IMR-90 (cell line): ENCODE data around the gene SLC38A6. TPM values are rescaled to one million over a fixed set of nuclear protein-coding genes. Genes with fewer than 3 reads are reported as not detected.

Experiments used
- ATAC-seq: fragments of 200-7000 bp; cut with Tn5 transposase; 2 replicates; pipeline ENCODE4 v1.9.1; 2020; ENCODE audit warnings: low read depth, mild to moderate bottlenecking, moderate library complexity
- BruUV-seq: library from RNA; stranded (reverse); fragments of 400-500 nt; replicated peaks from 2 replicates; lab custom pipeline; 2021; lab: Mats Ljungman, UMichigan
- CTCF ChIA-PET: fragments of 300-600 bp; formaldehyde crosslinking; extraction: SDS; loops from one replicate; lab custom pipeline; 2021; ENCODE audit warnings: antibody characterized with exemption; lab: Yijun Ruan, JAX
- POLR2A ChIA-PET: fragments of 300-600 bp; sonication (Branson Sonifier 250); formaldehyde crosslinking; loops from one replicate; lab custom pipeline; 2022; ENCODE audit warnings: antibody characterized with exemption; ENCODE audit not compliant: unreplicated experiment; lab: Charles Lee
- DNase-seq: peaks from one replicate; pipeline ENCODE4 v3.0.0; 2013
- H2AFZ ChIP-seq: replicated peaks from 2 replicates; pipeline ENCODE3; 2013; ENCODE audit warnings: low read length, mild to moderate bottlenecking; ENCODE audit not compliant: poor library complexity
- H2AK5ac ChIP-seq: 2 replicates; pipeline ENCODE4 v1.6.1; 2013; ENCODE audit warnings: low read depth, low read length, inconsistent platforms
- H2AK9ac ChIP-seq: replicated peaks from 2 replicates; pipeline ENCODE3; 2013; ENCODE audit warnings: mild to moderate bottlenecking, low read depth, low read length, moderate library complexity; ENCODE audit not compliant: poor library complexity
- H2BK120ac ChIP-seq: 2 replicates; pipeline ENCODE4 v1.6.1; 2013; ENCODE audit warnings: low read depth, low read length, inconsistent platforms
- H2BK15ac ChIP-seq: 3 replicates; pipeline ENCODE4 v1.6.1; 2013; ENCODE audit warnings: low read depth, low read length, inconsistent platforms
- H2BK20ac ChIP-seq: 2 replicates; pipeline ENCODE4 v1.6.1; 2013; ENCODE audit warnings: low read depth, mild to moderate bottlenecking, inconsistent platforms, low read length, moderate library complexity
- H2BK5ac ChIP-seq: 2 replicates; pipeline ENCODE4 v1.6.1; 2013; ENCODE audit warnings: mild to moderate bottlenecking, low read depth, low read length, inconsistent platforms; ENCODE audit not compliant: poor library complexity, severe bottlenecking
- H3K14ac ChIP-seq: replicated peaks from 2 replicates; pipeline ENCODE4 v1.6.1; 2013; ENCODE audit warnings: low read depth, low read length, inconsistent platforms
- H3K18ac ChIP-seq: 2 replicates; pipeline ENCODE4 v1.6.1; 2013; ENCODE audit warnings: low read depth, low read length, control low read depth
- H3K23ac ChIP-seq: 2 replicates; pipeline ENCODE4 v1.6.1; 2013; ENCODE audit warnings: low read depth, low read length, inconsistent platforms
- H3K27ac ChIP-seq: 2 replicates; pipeline ENCODE4 v1.5.1; 2013; ENCODE audit warnings: mild to moderate bottlenecking, control low read depth, low read length; ENCODE audit not compliant: insufficient read depth
- H3K27me3 ChIP-seq: 2 replicates; pipeline ENCODE4 v1.6.1; 2013; ENCODE audit warnings: low read length; ENCODE audit not compliant: control insufficient read depth, insufficient read depth
- H3K36me3 ChIP-seq: 2 replicates; pipeline ENCODE4 v1.6.1; 2013; ENCODE audit warnings: low read length, mixed read lengths; ENCODE audit not compliant: control insufficient read depth, insufficient read depth
- H3K4ac ChIP-seq: 2 replicates; pipeline ENCODE4 v1.6.1; 2013; ENCODE audit warnings: low read depth, low read length, inconsistent platforms
- H3K4me1 ChIP-seq: 2 replicates; pipeline ENCODE4 v1.6.1; 2013; ENCODE audit warnings: low read length, mixed read lengths; ENCODE audit not compliant: control insufficient read depth, insufficient read depth
- H3K4me2 ChIP-seq: 2 replicates; pipeline ENCODE4 v1.6.1; 2013; ENCODE audit warnings: low read depth, mild to moderate bottlenecking, control low read depth, low read length, moderate library complexity
- H3K4me3 ChIP-seq: 2 replicates; pipeline ENCODE4 v1.5.1; 2013; ENCODE audit warnings: low read depth, mild to moderate bottlenecking, control low read depth, low read length, moderate library complexity; ENCODE audit not compliant: insufficient read depth
- H3K56ac ChIP-seq: 2 replicates; pipeline ENCODE4 v1.6.1; 2013; ENCODE audit warnings: low read length, inconsistent platforms; ENCODE audit not compliant: insufficient read depth; ENCODE audit errors: extremely low read depth
- H3K79me1 ChIP-seq, 2 experiments: 2 replicates each; pipeline ENCODE4 v1.6.1; 2013; ENCODE audit warnings: low read length in 2 of 2, inconsistent platforms in 1 of 2, low read depth in 1 of 2
- H3K9ac ChIP-seq: 2 replicates; pipeline ENCODE4 v1.6.1; 2013; ENCODE audit warnings: low read depth, low read length, control low read depth
- H3K9me1 ChIP-seq: 2 replicates; pipeline ENCODE4 v1.6.1; 2013; ENCODE audit warnings: low read length, inconsistent platforms; ENCODE audit not compliant: insufficient read depth
- H3K9me3 ChIP-seq: 2 replicates; pipeline ENCODE4 v1.6.1; 2013; ENCODE audit warnings: low read length; ENCODE audit not compliant: control insufficient read depth, insufficient read depth
- H4K20me1 ChIP-seq: 2 replicates; pipeline ENCODE4 v1.6.1; 2013; ENCODE audit warnings: low read length, inconsistent platforms; ENCODE audit not compliant: insufficient read depth
- H4K5ac ChIP-seq: 2 replicates; pipeline ENCODE4 v1.6.1; 2013; ENCODE audit warnings: mild to moderate bottlenecking, low read depth, low read length, control low read depth
- H4K8ac ChIP-seq, 2 experiments: 2 replicates each; pipeline ENCODE4 v1.6.1; 2013; ENCODE audit warnings: low read depth in 2 of 2, low read length in 2 of 2, control low read depth in 1 of 2, inconsistent platforms in 1 of 2
- H4K91ac ChIP-seq: 2 replicates; pipeline ENCODE4 v1.6.1; 2013; ENCODE audit warnings: low read depth, low read length, inconsistent platforms; ENCODE audit not compliant: insufficient read depth
- BHLHE40 ChIP-seq: fragments of 150-350 bp; IDR thresholded peaks from 2 replicates; pipeline ENCODE4 v1.6.1; 2016; ENCODE audit warnings: mild to moderate bottlenecking, low read depth, low read length
- CEBPB ChIP-seq: IDR thresholded peaks from 2 replicates; pipeline ENCODE4 v1.6.1; 2012; ENCODE audit warnings: low read depth, low read length, improper control_type of control experiment
- CHD1 ChIP-seq: IDR thresholded peaks from 2 replicates; pipeline ENCODE4 v1.6.1; 2012; ENCODE audit warnings: low read depth, low read length, improper control_type of control experiment
- ELK1 ChIP-seq: fragments of 150-350 bp; IDR thresholded peaks from 2 replicates; pipeline ENCODE4 v1.6.1; 2016; ENCODE audit warnings: low read depth, mild to moderate bottlenecking, low read length, moderate library complexity, borderline replicate concordance
- MAFK ChIP-seq: IDR thresholded peaks from 2 replicates; pipeline ENCODE4 v1.6.1; 2012; ENCODE audit warnings: low read depth, low read length, improper control_type of control experiment
- MAZ ChIP-seq: IDR thresholded peaks from 2 replicates; pipeline ENCODE4 v1.6.1; 2012; ENCODE audit warnings: low read depth, mild to moderate bottlenecking, low read length, improper control_type of control experiment, moderate library complexity, borderline replicate concordance
- MXI1 ChIP-seq: IDR thresholded peaks from 2 replicates; pipeline ENCODE4 v1.6.1; 2012; ENCODE audit warnings: low read depth, mild to moderate bottlenecking, low read length, moderate library complexity, borderline replicate concordance
- POLR2A ChIP-seq: IDR thresholded peaks from 2 replicates; pipeline ENCODE4 v1.6.1; 2012; ENCODE audit warnings: mild to moderate bottlenecking, low read depth, low read length
- RCOR1 ChIP-seq: IDR thresholded peaks from 2 replicates; pipeline ENCODE4 v1.6.1; 2012; ENCODE audit warnings: mild to moderate bottlenecking, low read length, improper control_type of control experiment; ENCODE audit not compliant: insufficient replicate concordance
- SMC3 ChIP-seq: fragments of 150-350 bp; IDR thresholded peaks from 2 replicates; pipeline ENCODE4 v1.6.1; 2016; ENCODE audit warnings: low read depth, mild to moderate bottlenecking, antibody characterized with exemption, low read length, moderate library complexity
- WGBS, 2 experiments: methylation state at CpG; one replicate each; pipeline versions ENCODE4 v1.1.5 to v1.1.7; 2013; ENCODE audit warnings: missing lambda C conversion rate in 2 of 2; ENCODE audit not compliant: insufficient read length in 1 of 2; ENCODE audit errors: extremely low coverage in 2 of 2; 5-methylcytosine and 5-hydroxymethylcytosine counted together
- dilution Hi-C: fragments of 300-500 bp; cut with HindIII; formaldehyde crosslinking; loops from one replicate; pipeline ENCODE4 v1.14.3; 2018; ENCODE audit warnings: low sequenced_read_pairs; ENCODE audit not compliant: unreplicated experiment
- in situ Hi-C: fragments of 300-500 bp; cut with MboI; formaldehyde crosslinking; loops from 3 replicates; pipeline ENCODE4 v1.14.3; 2019; ENCODE audit warnings: low sequenced_read_pairs, inconsistent platforms, mixed read lengths
- intact Hi-C: fragments of 100-400 bp; cut with micrococcal nuclease; formaldehyde crosslinking; loops from 2 replicates; pipeline ENCODE4 v1.10.0; 2022
- polyA plus RNA-seq, 3 experiments: library from polyadenylated mRNA; depleted of rRNA; stranded (reverse); fragments of >200 nt; gene quantifications; 2 replicates each; pipeline ENCODE4 v1.2.3, GENCODE V29; 2012; ENCODE audit warnings: low replicate concordance in 1 of 3
- total RNA-seq: library from RNA; depleted of rRNA; stranded (reverse); fragments of >200 nt; gene quantifications from 2 replicates; pipeline ENCODE4 v1.2.3, GENCODE V29; 2012

SLC38A6 gene
- total and polyA plus RNA-seq, 2 of the 4 experiments (the other 2 are of a cell fraction) = 15.5 to 18.3 TPM

GRCh38 chr14:61064856-61065255 is 83.8 kb downstream of the SLC38A6 start:
- ATAC-seq = no peak
- in situ Hi-C loops (no loop called here), intact Hi-C loops (no loop called here), dilution Hi-C loops (no loop called here)
- Histone ChIP-seq H2AK5ac (no peak overlapping the region), H2AK9ac (no peak overlapping the region), H3K9ac (no peak overlapping the region), H4K91ac (no peak overlapping the region), H2BK20ac (no peak overlapping the region), H3K4me1 (no peaks in the 10 kb centered on the region), H4K5ac (no peak overlapping the region), H2AFZ (no peak overlapping the region), H2BK120ac (no peak overlapping the region), H3K56ac (no peak overlapping the region), H3K27me3 (no peaks in the 10 kb centered on the region), H3K14ac (0 out of 2 replicates have a peak overlapping the region, but pooled peaks have one; percentile 19), H3K9me3 (no peaks in the 10 kb centered on the region), H4K20me1 (no peaks in the 10 kb centered on the region), H3K4ac (no peak overlapping the region), H3K18ac (no peak overlapping the region), H3K27ac (no peak overlapping the region), H3K4me2 (no peak overlapping the region), H2BK5ac (no peak overlapping the region), H3K23ac (no peak overlapping the region), H3K4me3 (no peak overlapping the region), H2BK15ac (no peak overlapping the region), H3K36me3 (no peaks in the 10 kb centered on the region), H3K9me1 (no peaks in the 10 kb centered on the region; the same call in none of the 2 replicates), H3K79me1 (peaks cover 0 to 3% of the 10 kb centered on the region in 2 experiments; a peak in 2 of 4 replicates), H4K8ac (no peak overlapping the region)
- no CpG with 5 or more reads among the region's 4 CpGs for WGBS, 2 experiments
- CTCF ChIA-PET = no interaction called here
- no peak for DNase-seq
- TF ChIP-seq POLR2A (no peak), MXI1 (no peak), MAZ (no peak), CHD1 (no peak), CEBPB (no peak), RCOR1 (no peak), MAFK (no peak), SMC3 (no peak), BHLHE40 (no peak), ELK1 (no peak)
- BruUV-seq = no TSS peak
- POLR2A ChIA-PET = no interaction called here
